GM12878 (cell line): ENCODE data around the gene TACC2. TPM values are rescaled to one million over a fixed set of nuclear protein-coding genes. Genes with fewer than 3 reads are reported as not detected.

Source experiments
- ATAC-seq: fragments of 200-7000 bp; cut with Tn5 transposase; 3 replicates; pipeline ENCODE4 v1.9.1; 2020; ENCODE audit warnings: mild to moderate bottlenecking, moderate library complexity
- BruUV-seq: library from RNA; stranded (reverse); fragments of 400-500 nt; replicated peaks from 2 replicates; lab custom pipeline; 2021; lab: Mats Ljungman, UMichigan
- CTCF ChIA-PET: fragments of 300-600 bp; sonication (Branson Sonifier 250); formaldehyde crosslinking; extraction: SDS; loops from one replicate; lab custom pipeline; 2021; ENCODE audit warnings: inconsistent platforms; lab: Yijun Ruan, JAX
- POLR2A ChIA-PET: fragments of 350-600 bp; formaldehyde crosslinking; extraction: SDS; loops from one replicate; lab custom pipeline; 2021; ENCODE audit warnings: inconsistent platforms; lab: Charles Lee
- RAD21 ChIA-PET: fragments of 300-600 bp; sonication (Branson Sonifier 250); formaldehyde crosslinking; loops from one replicate; lab custom pipeline; 2023; ENCODE audit warnings: antibody characterized with exemption; ENCODE audit not compliant: unreplicated experiment; lab: Charles Lee
- SMC1A ChIA-PET: fragments of 300-600 bp; sonication (Branson Sonifier 250); formaldehyde crosslinking; loops from one replicate; lab custom pipeline; 2023; ENCODE audit not compliant: unreplicated experiment, uncharacterized antibody; lab: Charles Lee
- DNase-seq: peaks from one replicate; pipeline ENCODE4 v3.0.0-alpha.2; 2011; ENCODE audit warnings: low read depth, low spot score
- FAIRE-seq: peaks from 3 replicates; lab custom pipeline; 2011; peaks lifted over from hg19 to GRCh38; lab: Jason Lieb, UNC
- H2AFZ ChIP-seq: 2 replicates; pipeline ENCODE4 v1.6.0; 2011; ENCODE audit warnings: low read depth, low read length, control low read depth; ENCODE audit not compliant: control insufficient read depth
- H3K27ac ChIP-seq: 2 replicates; pipeline ENCODE4 v1.5.1; 2011; ENCODE audit warnings: control low read depth; ENCODE audit not compliant: control insufficient read depth, insufficient read depth
- H3K27me3 ChIP-seq, 2 experiments: replicated peaks in 1 of 2; 2 replicates each; pipeline versions ENCODE4 v1.6.0 to v1.6.1; 2011; ENCODE audit warnings: low read length in 1 of 2; ENCODE audit not compliant: control insufficient read depth in 2 of 2, insufficient read depth in 2 of 2
- H3K36me3 ChIP-seq, 2 experiments: 2 replicates each; pipeline ENCODE4 v1.5.1; 2011; ENCODE audit warnings: low read length in 1 of 2; ENCODE audit not compliant: control insufficient read depth in 2 of 2, insufficient read depth in 2 of 2
- H3K4me1 ChIP-seq: 2 replicates; pipeline ENCODE4 v1.6.1; 2011; ENCODE audit warnings: mild to moderate bottlenecking, low read length, moderate library complexity, mixed read lengths; ENCODE audit not compliant: control insufficient read depth, insufficient read depth
- H3K4me2 ChIP-seq: 2 replicates; pipeline ENCODE4 v1.6.0; 2011; ENCODE audit warnings: control low read depth; ENCODE audit not compliant: control insufficient read depth, insufficient read depth
- H3K4me3 ChIP-seq: fragments of 200-600 bp; sonication (generic); 2 replicates; pipeline ENCODE4 v1.5.1; 2016
- H3K79me2 ChIP-seq: 2 replicates; pipeline ENCODE4 v1.6.0; 2011; ENCODE audit warnings: low read length; ENCODE audit not compliant: control insufficient read depth, insufficient read depth
- H3K9ac ChIP-seq: 2 replicates; pipeline ENCODE4 v1.8.0; 2011; ENCODE audit warnings: low read length, control low read depth, mixed read lengths; ENCODE audit not compliant: control insufficient read depth, insufficient read depth
- H3K9me3 ChIP-seq: replicated peaks from 3 replicates; pipeline ENCODE4 v1.5.1; 2011; ENCODE audit warnings: mild to moderate bottlenecking, low read length; ENCODE audit not compliant: control insufficient read depth, insufficient read depth
- H4K20me1 ChIP-seq: 2 replicates; pipeline ENCODE4 v1.6.0; 2011; ENCODE audit not compliant: control insufficient read depth, insufficient read depth
- BHLHE40 ChIP-seq, 2 experiments: fragments of 450-650 bp in 1 of 2; IDR thresholded peaks; 2 replicates each; pipeline ENCODE4 v1.6.1; 2011 to 2017; ENCODE audit warnings: low read depth in 2 of 2, borderline replicate concordance in 1 of 2, improper control_type of control experiment in 1 of 2, low read length in 1 of 2, mild to moderate bottlenecking in 1 of 2
- CTCF ChIP-seq, 3 experiments: IDR thresholded peaks in 2 of 3; conservative IDR thresholded peaks in 1 of 3; 2 replicates each; pipeline ENCODE4 v1.5.1; 2011; ENCODE audit warnings: low read depth in 3 of 3, low read length in 3 of 3, mild to moderate bottlenecking in 3 of 3, control low read depth in 2 of 3, moderate library complexity in 2 of 3, inconsistent platforms in 1 of 3, mixed read lengths in 1 of 3; ENCODE audit not compliant: control insufficient read depth in 2 of 3, insufficient read depth in 1 of 3; ENCODE audit errors: extremely low read depth in 1 of 3
- HDAC2 ChIP-seq: fragments of 200-600 bp; sonication (generic); IDR thresholded peaks from 2 replicates; pipeline ENCODE4 v1.6.1; 2017
- IRF3 ChIP-seq: fragments of 450-650 bp; IDR thresholded peaks from 2 replicates; pipeline ENCODE4 v1.6.1; 2014; ENCODE audit warnings: mild to moderate bottlenecking
- NFXL1 ChIP-seq: fragments of 450-650 bp; IDR thresholded peaks from 2 replicates; pipeline ENCODE4 v1.6.1; 2017; ENCODE audit warnings: antibody characterized with exemption, mild to moderate bottlenecking, borderline replicate concordance
- NR2F1 ChIP-seq: fragments of 450-650 bp; conservative IDR thresholded peaks from 2 replicates; pipeline ENCODE4 v1.6.1; 2017; ENCODE audit warnings: mild to moderate bottlenecking
- PAX5 ChIP-seq: IDR thresholded peaks from 2 replicates; pipeline ENCODE4 v1.6.1; 2011; ENCODE audit warnings: low read depth, low read length, borderline replicate concordance
- YBX1 ChIP-seq: fragments of 450-650 bp; IDR thresholded peaks from 2 replicates; pipeline ENCODE4 v1.6.1; 2016; ENCODE audit warnings: antibody characterized with exemption
- ZBED1 ChIP-seq: IDR thresholded peaks from 2 replicates; pipeline ENCODE4 v1.6.1; 2016; ENCODE audit warnings: borderline replicate concordance
- ZNF24 ChIP-seq: fragments of 450-650 bp; IDR thresholded peaks from 2 replicates; pipeline ENCODE4 v1.6.1; 2017; ENCODE audit warnings: antibody characterized with exemption, mild to moderate bottlenecking
- ZNF384 ChIP-seq: IDR thresholded peaks from 2 replicates; pipeline ENCODE4 v1.6.1; 2012; ENCODE audit warnings: low read depth, mild to moderate bottlenecking, low read length, improper control_type of control experiment, borderline replicate concordance
- WGBS: methylation state at CpG from one replicate; pipeline ENCODE4 v1.1.6; 2016; ENCODE audit warnings: low lambda C conversion rate; ENCODE audit not compliant: insufficient replicate concordance, insufficient coverage; ENCODE audit errors: missing lambda C conversion rate; 5-methylcytosine and 5-hydroxymethylcytosine counted together
- in situ Hi-C: fragments of 300-500 bp; cut with MboI; formaldehyde crosslinking; loops from 9 replicates; pipeline ENCODE4 v1.14.3; 2018; ENCODE audit warnings: mixed read lengths
- intact Hi-C: fragments of 100-400 bp; cut with micrococcal nuclease; formaldehyde crosslinking; loops from one replicate; pipeline ENCODE4 v1.14.2; 2022; ENCODE audit not compliant: unreplicated experiment
- polyA plus RNA-seq, 11 experiments: library from polyadenylated mRNA; depleted of rRNA in 4 of 11; unstranded in 6 of 11; stranded (reverse) in 5 of 11; fragments of >200 nt; fragmentation: Nextera tagmentation in 4 of 11; fragmentation: Illumina TruSeq in 1 of 11; extraction: Ambion mirVana in 4 of 11; extraction: Trizol in 1 of 11; gene quantifications; 1 replicate in 1 of 11; 2 replicates in 10 of 11; pipeline versions ENCODE4 v1.2.1 to v1.2.3, GENCODE V29; 2011 to 2016; ENCODE audit warnings: inconsistent platforms in 2 of 11, missing spikeins in 2 of 11, low read depth in 1 of 11
- total RNA-seq, 4 experiments: library from RNA; depleted of rRNA in 3 of 4; stranded (reverse); fragments of >200 nt in 3 of 4; fragmentation: Illumina TruSeq in 1 of 4; extraction: Trizol in 1 of 4; gene quantifications; 2 replicates each; pipeline versions ENCODE4 v1.2.1 to v1.2.3, GENCODE V29; 2013 to 2021
- TF ChIP-seq, protein P1 (sequence below): IDR thresholded peaks from 2 replicates; pipeline ENCODE4 v1.6.1; 2012; ENCODE audit warnings: improper control_type of control experiment, low read depth, low read length; ENCODE audit not compliant: insufficient replicate concordance
- TF ChIP-seq, protein P2 (sequence below): IDR thresholded peaks from 2 replicates; pipeline ENCODE4 v1.6.1; 2012; ENCODE audit warnings: low read depth, low read length, improper control_type of control experiment

TACC2 gene
- total and polyA plus RNA-seq, 10 of the 15 experiments (the other 5 are each of a cell fraction or from before 2014, with no cell fraction given) = 0.07 to 0.64 (median 0.13) TPM; not detected in 5

DNA sequence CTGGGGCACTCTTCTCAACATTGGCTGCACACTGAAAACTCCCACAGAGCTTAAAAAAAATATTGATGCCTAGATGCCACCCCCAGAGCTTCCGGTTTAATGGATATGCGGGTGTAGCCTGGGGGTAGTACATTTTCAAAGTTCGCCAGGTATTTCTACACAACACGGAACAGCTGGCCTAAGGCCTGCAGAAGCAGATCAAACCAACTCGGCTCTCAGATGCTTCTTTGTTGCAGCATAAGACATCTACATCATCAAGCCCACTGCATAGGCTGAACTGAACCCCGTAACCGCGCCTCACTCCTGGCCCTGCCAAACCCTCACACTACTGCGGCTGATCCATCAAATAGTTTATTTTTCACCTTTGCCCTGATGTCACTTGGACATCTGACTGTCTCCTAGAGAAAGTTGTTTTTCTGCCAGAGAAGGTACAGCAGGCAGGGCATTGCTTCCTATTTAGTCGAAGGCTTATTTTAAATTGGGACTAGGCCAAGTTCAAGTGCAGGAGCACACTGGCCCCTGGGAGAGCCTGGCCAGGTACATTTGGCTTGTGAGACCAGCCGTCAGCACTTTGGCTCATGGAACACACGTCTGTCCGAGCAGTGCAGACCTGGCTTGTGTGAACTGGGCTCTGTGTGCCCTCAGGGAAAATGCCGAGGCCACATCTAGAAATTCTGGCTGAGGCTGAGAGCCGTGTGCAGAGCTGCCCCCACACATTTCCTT, 113.3 kb downstream of the TACC2 start:
- Histone ChIP-seq H4K20me1 (no peaks in the 10 kb centered on the region), H3K9ac (no peak overlapping the region), H3K27ac (no peak overlapping the region), H2AFZ (no peak overlapping the region), H3K4me3 (no peak overlapping the region), H3K9me3 (no peaks in the 10 kb centered on the region), H3K4me1 (no peaks in the 10 kb centered on the region), H3K4me2 (no peak overlapping the region), H3K36me3 (no peaks in the 10 kb centered on the region), H3K79me2 (no peaks in the 10 kb centered on the region), H3K27me3 (no peaks in the 10 kb centered on the region)
- ChIA-PET CTCF (no interaction called here), SMC1A (no interaction called here), RAD21 (no interaction called here), POLR2A (no interaction called here)
- no peak for FAIRE-seq
- no TSS peak for BruUV-seq
- no peak for DNase-seq
- in situ Hi-C loops = no loop called here
- ATAC-seq = no peak
- intact Hi-C loops = no loop called here
- WGBS = 55% methylated on average over 15 of the region's 15 CpGs
- TF ChIP-seq PAX5 (no peak), ZBED1 (no peak), CTCF (IDR thresholded peaks at IDR 0.05 in 2 of 3, conservative IDR thresholded peaks at IDR 0.05 in 1 of 3; ENCODE audit: control insufficient read depth in 2 of 3, extremely low read depth in 1 of 3, insufficient read depth in 1 of 3, low read depth in 3 of 3, low read length in 3 of 3) (no peak), ZNF384 (no peak), YBX1 (no peak), IRF3 (no peak), BHLHE40 (IDR thresholded peaks at IDR 0.05; ENCODE audit: borderline replicate concordance in 1 of 2, low read depth in 2 of 2, low read length in 1 of 2) (no peak), HDAC2 (no peak), NR2F1 (no peak), ZNF24 (no peak), NFXL1 (no peak)
- TF ChIP-seq, protein P1, sequence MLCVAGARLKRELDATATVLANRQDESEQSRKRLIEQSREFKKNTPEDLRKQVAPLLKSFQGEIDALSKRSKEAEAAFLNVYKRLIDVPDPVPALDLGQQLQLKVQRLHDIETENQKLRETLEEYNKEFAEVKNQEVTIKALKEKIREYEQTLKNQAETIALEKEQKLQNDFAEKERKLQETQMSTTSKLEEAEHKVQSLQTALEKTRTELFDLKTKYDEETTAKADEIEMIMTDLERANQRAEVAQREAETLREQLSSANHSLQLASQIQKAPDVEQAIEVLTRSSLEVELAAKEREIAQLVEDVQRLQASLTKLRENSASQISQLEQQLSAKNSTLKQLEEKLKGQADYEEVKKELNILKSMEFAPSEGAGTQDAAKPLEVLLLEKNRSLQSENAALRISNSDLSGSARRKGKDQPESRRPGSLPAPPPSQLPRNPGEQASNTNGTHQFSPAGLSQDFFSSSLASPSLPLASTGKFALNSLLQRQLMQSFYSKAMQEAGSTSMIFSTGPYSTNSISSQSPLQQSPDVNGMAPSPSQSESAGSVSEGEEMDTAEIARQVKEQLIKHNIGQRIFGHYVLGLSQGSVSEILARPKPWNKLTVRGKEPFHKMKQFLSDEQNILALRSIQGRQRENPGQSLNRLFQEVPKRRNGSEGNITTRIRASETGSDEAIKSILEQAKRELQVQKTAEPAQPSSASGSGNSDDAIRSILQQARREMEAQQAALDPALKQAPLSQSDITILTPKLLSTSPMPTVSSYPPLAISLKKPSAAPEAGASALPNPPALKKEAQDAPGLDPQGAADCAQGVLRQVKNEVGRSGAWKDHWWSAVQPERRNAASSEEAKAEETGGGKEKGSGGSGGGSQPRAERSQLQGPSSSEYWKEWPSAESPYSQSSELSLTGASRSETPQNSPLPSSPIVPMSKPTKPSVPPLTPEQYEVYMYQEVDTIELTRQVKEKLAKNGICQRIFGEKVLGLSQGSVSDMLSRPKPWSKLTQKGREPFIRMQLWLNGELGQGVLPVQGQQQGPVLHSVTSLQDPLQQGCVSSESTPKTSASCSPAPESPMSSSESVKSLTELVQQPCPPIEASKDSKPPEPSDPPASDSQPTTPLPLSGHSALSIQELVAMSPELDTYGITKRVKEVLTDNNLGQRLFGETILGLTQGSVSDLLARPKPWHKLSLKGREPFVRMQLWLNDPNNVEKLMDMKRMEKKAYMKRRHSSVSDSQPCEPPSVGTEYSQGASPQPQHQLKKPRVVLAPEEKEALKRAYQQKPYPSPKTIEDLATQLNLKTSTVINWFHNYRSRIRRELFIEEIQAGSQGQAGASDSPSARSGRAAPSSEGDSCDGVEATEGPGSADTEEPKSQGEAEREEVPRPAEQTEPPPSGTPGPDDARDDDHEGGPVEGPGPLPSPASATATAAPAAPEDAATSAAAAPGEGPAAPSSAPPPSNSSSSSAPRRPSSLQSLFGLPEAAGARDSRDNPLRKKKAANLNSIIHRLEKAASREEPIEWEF = no peak
- TF ChIP-seq, protein P2, sequence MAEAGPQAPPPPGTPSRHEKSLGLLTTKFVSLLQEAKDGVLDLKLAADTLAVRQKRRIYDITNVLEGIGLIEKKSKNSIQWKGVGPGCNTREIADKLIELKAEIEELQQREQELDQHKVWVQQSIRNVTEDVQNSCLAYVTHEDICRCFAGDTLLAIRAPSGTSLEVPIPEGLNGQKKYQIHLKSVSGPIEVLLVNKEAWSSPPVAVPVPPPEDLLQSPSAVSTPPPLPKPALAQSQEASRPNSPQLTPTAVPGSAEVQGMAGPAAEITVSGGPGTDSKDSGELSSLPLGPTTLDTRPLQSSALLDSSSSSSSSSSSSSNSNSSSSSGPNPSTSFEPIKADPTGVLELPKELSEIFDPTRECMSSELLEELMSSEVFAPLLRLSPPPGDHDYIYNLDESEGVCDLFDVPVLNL = no peak
